SH-SY5Y (cell line): Measurements from ENCODE around the gene ZC3HAV1.

ENCODE experiments used
- GATA2 ChIP-seq: IDR thresholded peaks from 2 replicates; pipeline ENCODE4 v1.6.1; 2011; ENCODE audit warnings: mild to moderate bottlenecking, low read depth, low read length
- GATA3 ChIP-seq: IDR thresholded peaks from 2 replicates; pipeline ENCODE4 v1.6.1; 2011; ENCODE audit warnings: low read depth, mild to moderate bottlenecking, low read length, moderate library complexity

Gene ZC3HAV1

GRCh38 chr7:139049936-139050335, 59.6 kb downstream of the ZC3HAV1 start:
- TF ChIP-seq GATA3 (no peak), GATA2 (no peak)

GRCh38 chr7:139049111-139049510, 60.4 kb downstream of the ZC3HAV1 start:
- TF ChIP-seq GATA2 (no peak), GATA3 (no peak)

- TF ChIP-seq GATA2 (no peak), GATA3 (no peak)
Observed at GRCh38 chr7:139047970-139048369, 61.5 kb downstream of the ZC3HAV1 start.

- no peak for TF ChIP-seq GATA3
- TF ChIP-seq GATA2: no peak
Observed at GRCh38 chr7:139046143-139046542, 63.4 kb downstream of the ZC3HAV1 start.

- TF ChIP-seq GATA3: no peak
Observed at GRCh38 chr7:139044813-139045794, 64.4 kb downstream of the ZC3HAV1 start.

GRCh38 chr7:139043823-139044812, 65.4 kb downstream of the ZC3HAV1 start:
- TF ChIP-seq GATA2: no peak
- no peak for TF ChIP-seq GATA3

DNA sequence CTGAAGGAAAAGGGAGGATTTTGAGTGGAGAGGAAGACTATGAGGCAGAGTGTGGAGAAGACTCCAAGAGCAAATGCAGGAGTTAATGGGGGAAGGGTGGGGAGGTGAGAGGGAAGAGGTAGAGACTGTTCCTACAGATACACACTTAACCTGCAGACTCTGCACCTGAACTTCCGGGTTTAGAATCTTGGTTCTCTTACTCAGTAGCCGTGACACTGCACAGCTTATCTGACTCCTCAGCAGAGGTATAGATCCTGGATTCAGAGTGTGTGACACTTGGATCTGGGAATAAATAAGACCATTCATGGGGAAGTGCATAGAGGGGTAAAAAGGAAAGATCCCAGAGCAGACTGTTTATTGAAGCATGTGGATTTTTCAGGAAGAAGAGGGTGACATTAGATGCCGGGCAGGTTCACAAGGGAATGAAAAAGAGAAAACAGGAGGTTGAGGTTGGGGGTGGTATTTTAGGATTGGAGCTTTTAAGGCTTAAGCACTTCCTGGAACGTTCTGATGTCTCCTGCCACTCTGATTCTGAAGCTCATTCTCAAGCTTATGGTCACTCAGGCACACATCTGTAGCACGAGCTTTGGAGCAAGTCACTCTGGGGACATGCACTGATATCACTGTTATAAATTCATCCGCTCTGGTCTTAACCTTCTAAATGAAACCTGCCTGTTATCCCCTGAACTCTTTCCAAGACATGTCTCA, 68.0 kb downstream of the ZC3HAV1 start:
- TF ChIP-seq GATA3 (no peak), GATA2 (no peak)

DNA sequence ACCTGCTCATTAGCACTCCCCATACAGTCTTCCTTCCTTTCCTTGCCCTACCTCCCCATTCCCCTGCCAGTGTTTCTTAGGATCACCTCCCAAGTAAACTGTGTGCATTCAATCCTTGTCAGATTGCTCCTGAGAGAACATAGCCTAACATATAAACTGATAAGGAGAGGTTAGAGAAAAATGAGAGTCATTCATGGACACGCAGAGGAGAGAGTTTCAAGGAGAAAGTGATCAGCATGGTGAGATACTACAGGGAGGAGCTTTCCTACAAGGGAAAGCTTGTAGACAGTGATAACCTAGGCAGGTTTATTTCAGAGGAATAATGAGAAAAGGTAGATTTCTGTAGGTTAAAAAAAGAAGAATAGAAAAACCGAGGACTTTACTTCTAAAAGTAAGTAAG, 70.8 kb downstream of the ZC3HAV1 start:
- TF ChIP-seq GATA2 (no peak), GATA3 (no peak)

DNA sequence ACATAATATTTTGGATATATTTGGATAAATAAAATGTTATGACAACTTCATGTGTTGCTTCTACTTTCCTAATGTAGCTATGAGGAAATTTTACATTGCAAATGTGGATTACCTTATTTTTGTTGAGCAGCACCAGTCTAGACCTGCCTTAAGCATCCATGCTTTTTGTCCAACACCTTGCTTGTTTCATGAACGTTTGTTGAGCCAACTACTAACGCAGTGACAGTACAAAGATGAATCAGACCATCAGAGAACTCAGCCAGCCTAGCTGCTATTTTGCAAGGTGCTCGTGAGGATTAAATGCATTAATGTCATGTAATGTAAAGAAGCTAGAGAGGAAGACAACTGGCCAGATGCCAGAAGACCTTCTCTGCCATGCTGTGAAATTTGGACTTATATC, 72.6 kb downstream of the ZC3HAV1 start:
- TF ChIP-seq GATA2 (no peak), GATA3 (no peak)

DNA sequence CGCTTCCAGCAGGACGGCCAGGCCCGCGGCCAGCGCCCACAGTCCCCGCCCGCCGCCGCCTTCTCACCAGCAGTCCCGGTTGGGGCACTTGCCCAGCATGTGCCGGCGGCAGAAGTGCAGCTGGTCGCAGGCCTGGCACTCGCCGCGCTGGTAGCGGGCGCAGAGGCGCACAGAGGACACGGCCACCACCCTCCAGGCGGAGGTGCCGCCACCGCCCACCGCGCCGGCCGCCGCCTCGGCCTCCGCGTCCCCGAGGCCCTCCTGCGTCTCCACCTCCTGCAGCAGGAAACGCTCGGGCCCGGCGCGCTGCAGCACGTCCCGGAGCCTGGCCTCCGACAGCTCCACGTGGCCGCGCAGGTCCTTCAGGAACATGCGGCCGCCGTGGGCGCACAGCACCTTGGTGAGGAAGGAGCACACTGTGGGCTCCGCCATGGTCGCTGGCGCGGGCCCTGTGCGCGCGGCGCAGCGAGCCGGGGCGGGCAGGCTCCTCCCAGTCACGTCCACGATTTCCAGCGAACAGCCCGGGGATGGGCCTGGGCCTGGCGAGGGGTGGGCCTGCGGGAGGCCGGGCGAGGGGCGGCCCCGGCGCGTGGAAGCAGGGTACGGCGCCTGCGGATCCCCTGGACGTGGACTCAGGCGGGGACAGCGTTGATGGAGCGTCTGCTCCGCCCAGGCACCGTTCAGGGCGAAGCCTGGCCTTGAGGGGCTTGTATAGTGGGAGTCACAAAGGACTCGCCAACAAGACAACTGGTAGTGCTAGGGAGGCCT, 73.8 kb downstream of the ZC3HAV1 start, which contains the start of gene ZC3HAV1L:
Gene ZC3HAV1L, minus strand, starts transcription at position 457 of the 768 bp plus-strand sequence. Its CDS starts 25 bp downstream, at position 432.
- TF ChIP-seq GATA3 (no peak), GATA2 (no peak)

- TF ChIP-seq GATA2 (no peak), GATA3 (no peak)
Observed at GRCh38 chr7:139034855-139035585, 74.5 kb downstream of the ZC3HAV1 start.

- TF ChIP-seq GATA2: no peak
- TF ChIP-seq GATA3: no peak
Observed at GRCh38 chr7:139034336-139034735, 75.2 kb downstream of the ZC3HAV1 start.
